Astrocyte (in vitro differentiated cells and primary cell): ENCODE measurements around the gene LRRC8A. TPM values are rescaled to one million over a fixed set of nuclear protein-coding genes. Genes with fewer than 3 reads are reported as not detected.

ENCODE experiments used
- DNase-seq: peaks from one replicate; pipeline ENCODE4 v3.0.0-alpha.2; 2010; ENCODE audit warnings: low read depth
- FAIRE-seq: peaks from 2 replicates; lab custom pipeline; 2011; peaks lifted over from hg19 to GRCh38; lab: Jason Lieb, UNC
- H2AFZ ChIP-seq: 2 replicates; pipeline ENCODE4 v1.6.0; 2012; ENCODE audit warnings: low read depth, low read length, inconsistent platforms
- H3K27ac ChIP-seq: 2 replicates; pipeline ENCODE4 v1.5.1; 2011; ENCODE audit warnings: low read depth, low read length, inconsistent platforms
- H3K27me3 ChIP-seq: 2 replicates; pipeline ENCODE4 v1.6.0; 2011; ENCODE audit warnings: low read length, inconsistent platforms; ENCODE audit not compliant: insufficient read depth
- H3K36me3 ChIP-seq: 2 replicates; pipeline ENCODE4 v1.5.1; 2011; ENCODE audit warnings: low read length, inconsistent platforms; ENCODE audit not compliant: insufficient read depth
- H3K4me1 ChIP-seq: 2 replicates; pipeline ENCODE4 v1.5.1; 2011; ENCODE audit warnings: low read length, inconsistent platforms; ENCODE audit not compliant: insufficient read depth
- H3K4me2 ChIP-seq: 2 replicates; pipeline ENCODE4 v1.6.0; 2012; ENCODE audit warnings: low read length, inconsistent platforms
- H3K4me3 ChIP-seq: 2 replicates; pipeline ENCODE4 v1.5.1; 2011; ENCODE audit warnings: low read depth, mild to moderate bottlenecking, low read length, inconsistent platforms; ENCODE audit not compliant: insufficient read depth
- H3K79me2 ChIP-seq: 2 replicates; pipeline ENCODE4 v1.6.0; 2012; ENCODE audit warnings: mild to moderate bottlenecking, low read length, inconsistent platforms; ENCODE audit not compliant: insufficient read depth
- H3K9ac ChIP-seq: 2 replicates; pipeline ENCODE4 v1.6.0; 2012; ENCODE audit warnings: mild to moderate bottlenecking, low read length, inconsistent platforms
- H3K9me3 ChIP-seq: 2 replicates; pipeline ENCODE4 v1.5.1; 2012; ENCODE audit warnings: low read depth, mild to moderate bottlenecking, low read length, inconsistent platforms; ENCODE audit not compliant: insufficient read depth
- H4K20me1 ChIP-seq: 2 replicates; pipeline ENCODE4 v1.6.0; 2012; ENCODE audit warnings: low read length, inconsistent platforms; ENCODE audit not compliant: insufficient read depth
- H3K27ac Mint-ChIP-seq: one replicate; pipeline ENCODE4 v1.8.0; 2021; ENCODE audit warnings: mild to moderate bottlenecking, mixed read lengths; ENCODE audit not compliant: unreplicated experiment
- H3K27me3 Mint-ChIP-seq: one replicate; pipeline ENCODE4 v1.8.0; 2021; ENCODE audit warnings: low read depth, mixed read lengths; ENCODE audit not compliant: unreplicated experiment
- H3K36me3 Mint-ChIP-seq: one replicate; pipeline ENCODE4 v1.8.0; 2021; ENCODE audit warnings: low read depth, mixed read lengths; ENCODE audit not compliant: unreplicated experiment
- H3K4me1 Mint-ChIP-seq: one replicate; pipeline ENCODE4 v1.8.0; 2021; ENCODE audit warnings: low read depth, mixed read lengths; ENCODE audit not compliant: unreplicated experiment
- H3K4me3 Mint-ChIP-seq: one replicate; pipeline ENCODE4 v1.8.0; 2021; ENCODE audit warnings: mild to moderate bottlenecking, moderate library complexity, mixed read lengths; ENCODE audit not compliant: unreplicated experiment
- H3K9me3 Mint-ChIP-seq: one replicate; pipeline ENCODE4 v1.8.0; 2021; ENCODE audit warnings: mild to moderate bottlenecking, mixed read lengths; ENCODE audit not compliant: unreplicated experiment
- EZH2 ChIP-seq: IDR thresholded peaks from 2 replicates; pipeline ENCODE4 v1.6.1; 2012; ENCODE audit warnings: mild to moderate bottlenecking, low read length, inconsistent platforms; ENCODE audit not compliant: insufficient read depth
- total RNA-seq: library from RNA; stranded (reverse); gene quantifications from 2 replicates; pipeline ENCODE4 v1.2.1, GENCODE V29; 2021
- TF ChIP-seq, protein P1 (sequence below): IDR thresholded peaks from 2 replicates; pipeline ENCODE4 v1.5.1; 2011; ENCODE audit warnings: low read depth, mild to moderate bottlenecking, inconsistent platforms, low read length, moderate library complexity; ENCODE audit not compliant: insufficient read depth

The LRRC8A gene
- total RNA-seq, 1 donor from 2014 or later = 103 TPM

- Mint-ChIP-seq H3K4me1 (peaks cover 22% of the 10 kb centered on the region), H3K4me3 (no peak overlapping the region), H3K27me3 (no peaks in the 10 kb centered on the region), H3K36me3 (peaks cover 16% of the 10 kb centered on the region), H3K27ac (no peak overlapping the region), H3K9me3 (no peaks in the 10 kb centered on the region)
- no peak for DNase-seq
- no peak overlapping the region for H3K4me3 ChIP-seq
- FAIRE-seq = no peak
- peaks cover 57% of the 10 kb centered on the region for H4K20me1 ChIP-seq
- peaks cover 84% of the 10 kb centered on the region for H3K79me2 ChIP-seq
- H3K4me2 ChIP-seq = no peak overlapping the region
- no peak overlapping the region for H2AFZ ChIP-seq
- H3K27ac ChIP-seq = no peak overlapping the region
- no peak overlapping the region for H3K9ac ChIP-seq
- peaks cover 18% of the 10 kb centered on the region for H3K36me3 ChIP-seq
- H3K4me1 ChIP-seq = peaks cover 22% of the 10 kb centered on the region
- no peaks in the 10 kb centered on the region for H3K9me3 ChIP-seq
- TF ChIP-seq, protein P1, sequence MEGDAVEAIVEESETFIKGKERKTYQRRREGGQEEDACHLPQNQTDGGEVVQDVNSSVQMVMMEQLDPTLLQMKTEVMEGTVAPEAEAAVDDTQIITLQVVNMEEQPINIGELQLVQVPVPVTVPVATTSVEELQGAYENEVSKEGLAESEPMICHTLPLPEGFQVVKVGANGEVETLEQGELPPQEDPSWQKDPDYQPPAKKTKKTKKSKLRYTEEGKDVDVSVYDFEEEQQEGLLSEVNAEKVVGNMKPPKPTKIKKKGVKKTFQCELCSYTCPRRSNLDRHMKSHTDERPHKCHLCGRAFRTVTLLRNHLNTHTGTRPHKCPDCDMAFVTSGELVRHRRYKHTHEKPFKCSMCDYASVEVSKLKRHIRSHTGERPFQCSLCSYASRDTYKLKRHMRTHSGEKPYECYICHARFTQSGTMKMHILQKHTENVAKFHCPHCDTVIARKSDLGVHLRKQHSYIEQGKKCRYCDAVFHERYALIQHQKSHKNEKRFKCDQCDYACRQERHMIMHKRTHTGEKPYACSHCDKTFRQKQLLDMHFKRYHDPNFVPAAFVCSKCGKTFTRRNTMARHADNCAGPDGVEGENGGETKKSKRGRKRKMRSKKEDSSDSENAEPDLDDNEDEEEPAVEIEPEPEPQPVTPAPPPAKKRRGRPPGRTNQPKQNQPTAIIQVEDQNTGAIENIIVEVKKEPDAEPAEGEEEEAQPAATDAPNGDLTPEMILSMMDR = no peak
- no peak for TF ChIP-seq EZH2
- H3K27me3 ChIP-seq = no peaks in the 10 kb centered on the region
These were observed 13.6 kb downstream of the LRRC8A start for GRCh38 chr9:128895556-128895955.

- H3K27ac ChIP-seq = no peak overlapping the region
- peaks cover 81% of the 10 kb centered on the region for H3K79me2 ChIP-seq
- Mint-ChIP-seq H3K36me3 (peaks cover 12% of the 10 kb centered on the region), H3K9me3 (no peaks in the 10 kb centered on the region), H3K27ac (no peak overlapping the region), H3K27me3 (no peaks in the 10 kb centered on the region), H3K4me1 (peaks cover 20% of the 10 kb centered on the region), H3K4me3 (no peak overlapping the region)
- no peak overlapping the region for H3K9ac ChIP-seq
- FAIRE-seq = no peak
- H3K4me3 ChIP-seq = no peak overlapping the region
- H3K36me3 ChIP-seq = peaks cover 15% of the 10 kb centered on the region
- no peak for DNase-seq
- H4K20me1 ChIP-seq = peaks cover 57% of the 10 kb centered on the region
- H3K27me3 ChIP-seq = no peaks in the 10 kb centered on the region
- no peaks in the 10 kb centered on the region for H3K9me3 ChIP-seq
- TF ChIP-seq, protein P1 = no peak
- no peak for TF ChIP-seq EZH2
- H3K4me2 ChIP-seq = no peak overlapping the region
- peaks cover 10% of the 10 kb centered on the region for H3K4me1 ChIP-seq
- H2AFZ ChIP-seq = no peak overlapping the region
These were observed 16.4 kb downstream of the LRRC8A start for GRCh38 chr9:128898382-128898781.

DNA sequence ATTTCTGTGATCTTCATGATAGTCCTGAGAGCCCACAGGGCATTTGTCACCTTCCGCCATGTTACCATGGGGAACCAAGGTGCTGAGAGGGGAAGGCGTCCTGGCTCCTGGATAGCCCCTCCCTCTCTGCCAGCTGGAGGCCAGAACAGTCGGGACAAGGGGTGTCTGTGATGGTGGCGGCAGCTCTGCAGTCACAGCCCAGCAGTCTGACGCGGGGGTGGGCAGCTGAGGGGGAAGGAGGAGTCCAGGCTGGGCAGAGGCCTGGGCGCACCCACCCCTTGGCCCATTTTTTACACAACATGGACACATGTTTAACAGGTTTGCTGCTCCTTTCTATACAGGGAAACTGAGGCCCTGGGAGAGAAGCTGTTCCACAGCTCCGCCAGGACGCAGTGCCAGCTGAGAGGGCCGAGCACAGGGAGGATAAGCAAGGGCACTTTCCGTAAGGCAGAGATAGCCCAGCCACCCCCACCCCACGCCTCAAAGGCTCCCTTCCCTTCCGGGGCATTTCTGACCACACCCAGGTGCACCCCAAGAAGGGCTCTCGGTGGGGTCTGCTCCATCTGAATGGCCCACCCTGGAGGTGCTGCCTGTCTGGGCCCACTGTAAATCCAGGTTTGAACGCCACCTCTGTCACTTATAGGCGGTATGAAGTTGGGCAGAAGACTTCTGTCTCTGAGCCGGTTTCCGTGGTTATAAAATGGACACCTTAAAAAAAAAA lies 17.1 kb downstream of the LRRC8A start:
- no peaks in the 10 kb centered on the region for H3K27me3 ChIP-seq
- no peaks in the 10 kb centered on the region for H3K27me3 Mint-ChIP-seq
- H4K20me1 ChIP-seq = peaks cover 60% of the 10 kb centered on the region
- H3K36me3 ChIP-seq = peaks cover 12% of the 10 kb centered on the region
- DNase-seq (no peak), FAIRE-seq (no peak)
- H3K4me1 ChIP-seq = peaks cover 10% of the 10 kb centered on the region
- no peak for TF ChIP-seq EZH2
- TF ChIP-seq, protein P1 = no peak
- H2AFZ ChIP-seq = no peak overlapping the region
- H3K27ac ChIP-seq = no peak overlapping the region
- no peaks in the 10 kb centered on the region for H3K9me3 Mint-ChIP-seq
- H3K4me3 Mint-ChIP-seq = no peak overlapping the region
- H3K9me3 ChIP-seq = no peaks in the 10 kb centered on the region
- no peak overlapping the region for H3K9ac ChIP-seq
- H3K79me2 ChIP-seq = peaks cover 81% of the 10 kb centered on the region
- H3K4me3 ChIP-seq = no peak overlapping the region
- peaks cover 20% of the 10 kb centered on the region for H3K4me1 Mint-ChIP-seq
- H3K27ac Mint-ChIP-seq = no peak overlapping the region
- no peak overlapping the region for H3K4me2 ChIP-seq
- peaks cover 10% of the 10 kb centered on the region for H3K36me3 Mint-ChIP-seq
